22Rv1 (cell line): Measurements from ENCODE around the gene LRRC28.

Experiments
- CTCF ChIP-seq: fragments of 450-650 bp; IDR thresholded peaks from 2 replicates; pipeline ENCODE4 v1.5.1; 2017; ENCODE audit warnings: mild to moderate bottlenecking
- ZFX ChIP-seq: fragments of 450-650 bp; IDR thresholded peaks from 2 replicates; pipeline ENCODE4 v1.6.1; 2017; ENCODE audit warnings: antibody characterized with exemption, borderline replicate concordance

GRCh38 chr15:99336794-99337193 is 85.5 kb downstream of the LRRC28 start:
- TF ChIP-seq CTCF: no peak
- no peak for TF ChIP-seq ZFX
